ENCODE measurements around the gene NR5A1. TPM values are rescaled to one million over a fixed set of nuclear protein-coding genes. Genes with fewer than 3 reads are reported as not detected.

NR5A1 gene
- polyA plus RNA-seq, 4 donors: 0.01 to 0.27 (median 0.16) TPM

DNA sequence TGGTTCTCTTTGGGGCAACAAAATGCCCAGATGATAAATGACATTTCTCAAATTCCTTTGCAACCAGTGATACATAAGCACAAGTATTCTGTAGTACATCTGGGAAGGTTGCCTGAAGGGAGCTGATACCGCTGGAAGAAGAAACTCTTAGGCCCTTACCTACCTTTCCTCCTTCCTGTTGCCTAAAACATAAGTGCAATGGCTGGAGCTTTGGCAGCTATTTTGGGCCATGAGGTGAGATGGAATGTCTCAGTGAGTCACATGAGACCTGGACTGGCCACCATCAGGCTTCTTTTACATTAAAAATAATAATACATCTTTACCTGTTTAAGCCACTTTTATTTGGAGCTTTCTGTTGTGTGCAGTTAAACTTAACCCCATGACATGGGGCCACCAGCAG lies 68.1 kb downstream of the NR5A1 start:
- DNase-seq: no peak
- Histone ChIP-seq H3K27ac (ENCODE audit: low read depth in 1 of 3, low read length in 2 of 3) (no peak overlapping the region), H3K9me3 (ENCODE audit: control insufficient read depth in 2 of 2, insufficient read depth in 1 of 2, low read depth in 1 of 2, low read length in 1 of 2) (peaks cover 0 to 12% of the 10 kb centered on the region in 2 donors), H3K27me3 (ENCODE audit: control insufficient read depth in 3 of 3, insufficient read depth in 3 of 3, low read length in 3 of 3) (peaks cover 0 to 2% (median 0%) of the 10 kb centered on the region in 3 donors), H3K36me3 (ENCODE audit: control insufficient read depth in 3 of 3, insufficient read depth in 2 of 3, low read depth in 1 of 3, low read length in 3 of 3) (no peaks in the 10 kb centered on the region), H3K4me1 (ENCODE audit: control insufficient read depth in 3 of 3, insufficient read depth in 2 of 3, low read depth in 1 of 3, low read length in 2 of 3) (no peaks in the 10 kb centered on the region), H3K4me3 (ENCODE audit: low read depth in 1 of 3, low read length in 3 of 3) (no peak overlapping the region)
- WGBS, 3 donors: 90 to 94% (median 93%) methylated on average over 1 of the region's 1 CpG
- no peak for FAIRE-seq

DNA sequence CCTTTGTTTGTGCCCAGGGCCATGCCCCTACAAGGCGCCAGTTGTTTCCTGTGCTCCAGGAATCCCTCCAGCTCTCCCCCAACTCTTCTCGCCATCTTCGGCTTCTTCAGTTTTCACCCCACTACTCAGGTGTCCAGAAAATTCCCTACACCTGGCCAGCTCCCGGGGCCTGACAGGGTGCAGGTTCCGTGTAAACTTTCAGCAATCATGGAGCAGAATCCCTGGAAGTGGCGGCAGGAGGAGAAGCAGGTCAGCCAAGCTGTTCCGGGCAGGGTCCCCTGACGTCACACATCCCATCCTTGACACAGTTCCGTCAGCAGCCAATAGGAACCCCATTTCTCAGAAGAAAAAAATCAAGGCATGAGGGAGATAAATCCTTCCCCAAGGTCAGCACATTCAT lies 69.1 kb downstream of the NR5A1 start:
- H3K4me1 ChIP-seq (ENCODE audit: control insufficient read depth in 3 of 3, insufficient read depth in 2 of 3, low read depth in 1 of 3, low read length in 2 of 3): no peaks in the 10 kb centered on the region
- no peak for DNase-seq
- no peak overlapping the region for H3K27ac ChIP-seq (ENCODE audit: low read depth in 1 of 3, low read length in 2 of 3)
- H3K4me3 ChIP-seq (ENCODE audit: low read depth in 1 of 3, low read length in 3 of 3): no peak overlapping the region
- WGBS, 3 donors: 84 to 89% (median 88%) methylated on average over 9 of the region's 9 CpGs
- peaks cover 0 to 12% of the 10 kb centered on the region in 2 donors for H3K9me3 ChIP-seq (ENCODE audit: control insufficient read depth in 2 of 2, insufficient read depth in 1 of 2, low read depth in 1 of 2, low read length in 1 of 2)
- peaks cover 0 to 2% (median 0%) of the 10 kb centered on the region in 3 donors for H3K27me3 ChIP-seq (ENCODE audit: control insufficient read depth in 3 of 3, insufficient read depth in 3 of 3, low read length in 3 of 3)
- no peak for FAIRE-seq
- H3K36me3 ChIP-seq (ENCODE audit: control insufficient read depth in 3 of 3, insufficient read depth in 2 of 3, low read depth in 1 of 3, low read length in 3 of 3): no peaks in the 10 kb centered on the region

DNA sequence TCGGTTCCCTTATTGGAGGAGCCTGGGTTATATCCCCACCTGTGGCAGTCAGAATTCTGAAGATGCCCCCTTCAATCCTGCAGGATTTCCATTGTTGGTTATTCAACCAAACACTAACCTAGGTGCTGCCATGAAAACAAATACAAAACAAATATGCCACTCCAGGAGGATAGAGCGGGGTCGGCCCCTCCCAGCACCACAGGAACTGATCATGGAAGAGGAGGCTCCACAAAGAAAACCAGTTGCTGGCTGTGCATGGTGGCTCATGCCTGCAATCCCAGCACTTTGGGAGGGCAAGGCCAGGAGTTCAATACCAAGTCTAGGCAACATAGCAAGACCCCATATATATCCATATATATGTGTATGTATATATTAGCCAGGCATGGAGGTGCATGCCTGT lies 70.1 kb downstream of the NR5A1 start:
- H3K4me3 ChIP-seq (ENCODE audit: low read depth in 1 of 3, low read length in 3 of 3): no peak overlapping the region
- no peaks in the 10 kb centered on the region for H3K4me1 ChIP-seq (ENCODE audit: control insufficient read depth in 3 of 3, insufficient read depth in 2 of 3, low read depth in 1 of 3, low read length in 2 of 3)
- 89 to 96% (median 95%) methylated on average over 3 of the region's 3 CpGs for WGBS, 3 donors
- peaks cover 0 to 9% of the 10 kb centered on the region in 2 donors for H3K9me3 ChIP-seq (ENCODE audit: control insufficient read depth in 2 of 2, insufficient read depth in 1 of 2, low read depth in 1 of 2, low read length in 1 of 2)
- no peak overlapping the region for H3K27ac ChIP-seq (ENCODE audit: low read depth in 1 of 3, low read length in 2 of 3)
- FAIRE-seq (no peak), DNase-seq (no peak)
- peaks cover 0 to 2% (median 0%) of the 10 kb centered on the region in 3 donors for H3K27me3 ChIP-seq (ENCODE audit: control insufficient read depth in 3 of 3, insufficient read depth in 3 of 3, low read length in 3 of 3)
- H3K36me3 ChIP-seq (ENCODE audit: control insufficient read depth in 3 of 3, insufficient read depth in 2 of 3, low read depth in 1 of 3, low read length in 3 of 3): no peaks in the 10 kb centered on the region

DNA sequence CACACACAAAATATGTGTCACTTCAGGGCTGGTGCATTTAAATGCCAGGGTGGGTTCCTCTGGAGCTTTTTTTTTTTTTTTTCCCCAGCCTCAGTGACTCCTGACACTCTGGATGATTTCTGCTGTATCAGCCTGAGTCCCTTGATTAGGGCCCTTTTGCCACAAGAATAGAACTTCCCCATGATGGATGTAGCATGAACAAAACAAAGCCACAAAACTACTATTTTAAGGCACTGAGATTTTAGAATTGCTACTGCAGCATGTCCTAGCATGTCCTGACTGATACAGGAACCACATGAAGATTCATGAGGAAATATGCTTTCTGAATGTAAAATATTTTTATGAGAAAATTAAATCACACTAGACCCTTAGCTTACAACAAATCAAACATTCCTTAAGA lies 70.9 kb downstream of the NR5A1 start:
- Histone ChIP-seq H3K9me3 (ENCODE audit: control insufficient read depth in 2 of 2, insufficient read depth in 1 of 2, low read depth in 1 of 2, low read length in 1 of 2) (peaks cover 0 to 9% of the 10 kb centered on the region in 2 donors), H3K4me3 (ENCODE audit: low read depth in 1 of 3, low read length in 3 of 3) (no peak overlapping the region), H3K4me1 (ENCODE audit: control insufficient read depth in 3 of 3, insufficient read depth in 2 of 3, low read depth in 1 of 3, low read length in 2 of 3) (peaks cover 0 to 3% (median 0%) of the 10 kb centered on the region in 3 donors), H3K36me3 (ENCODE audit: control insufficient read depth in 3 of 3, insufficient read depth in 2 of 3, low read depth in 1 of 3, low read length in 3 of 3) (no peaks in the 10 kb centered on the region), H3K27me3 (ENCODE audit: control insufficient read depth in 3 of 3, insufficient read depth in 3 of 3, low read length in 3 of 3) (peaks cover 0 to 2% (median 0%) of the 10 kb centered on the region in 3 donors), H3K27ac (ENCODE audit: low read depth in 1 of 3, low read length in 2 of 3) (no peak overlapping the region)
- DNase-seq (no peak), FAIRE-seq (no peak)

Other genes with a start within 250 kb of the NR5A1 start
- gene NEK6, start 249.4 kb downstream of the NR5A1 start, polyA plus RNA-seq: 10 to 100 TPM in 3 of 4 donors, 1 to 10 TPM in 1; 9.7 to 31.2 (median 23.6) TPM
- 100 to 1,000 TPM; 139 to 221 (median 189) TPM for gene PSMB7, start 92.0 kb downstream of the NR5A1 start, polyA plus RNA-seq
- not detected for gene ADGRD2, start 56.9 kb downstream of the NR5A1 start, polyA plus RNA-seq

Data from small intestine (tissue), 7 donors.